Astrocyte (in vitro differentiated cells and primary cell): ENCODE results near the gene MYBPHL. TPM values are rescaled to one million over a fixed set of nuclear protein-coding genes. Genes with fewer than 3 reads are reported as not detected.

Experiments used
- DNase-seq: peaks from one replicate; pipeline ENCODE4 v3.0.0-alpha.2; 2010; ENCODE audit warnings: low read depth
- FAIRE-seq: peaks from 2 replicates; lab custom pipeline; 2011; peaks lifted over from hg19 to GRCh38; lab: Jason Lieb, UNC
- H2AFZ ChIP-seq: 2 replicates; pipeline ENCODE4 v1.6.0; 2012; ENCODE audit warnings: low read depth, low read length, inconsistent platforms
- H3K27ac ChIP-seq: 2 replicates; pipeline ENCODE4 v1.5.1; 2011; ENCODE audit warnings: low read depth, low read length, inconsistent platforms
- H3K27me3 ChIP-seq: 2 replicates; pipeline ENCODE4 v1.6.0; 2011; ENCODE audit warnings: low read length, inconsistent platforms; ENCODE audit not compliant: insufficient read depth
- H3K36me3 ChIP-seq: 2 replicates; pipeline ENCODE4 v1.5.1; 2011; ENCODE audit warnings: low read length, inconsistent platforms; ENCODE audit not compliant: insufficient read depth
- H3K4me1 ChIP-seq: 2 replicates; pipeline ENCODE4 v1.5.1; 2011; ENCODE audit warnings: low read length, inconsistent platforms; ENCODE audit not compliant: insufficient read depth
- H3K4me2 ChIP-seq: 2 replicates; pipeline ENCODE4 v1.6.0; 2012; ENCODE audit warnings: low read length, inconsistent platforms
- H3K4me3 ChIP-seq: 2 replicates; pipeline ENCODE4 v1.5.1; 2011; ENCODE audit warnings: low read depth, mild to moderate bottlenecking, low read length, inconsistent platforms; ENCODE audit not compliant: insufficient read depth
- H3K79me2 ChIP-seq: 2 replicates; pipeline ENCODE4 v1.6.0; 2012; ENCODE audit warnings: mild to moderate bottlenecking, low read length, inconsistent platforms; ENCODE audit not compliant: insufficient read depth
- H3K9ac ChIP-seq: 2 replicates; pipeline ENCODE4 v1.6.0; 2012; ENCODE audit warnings: mild to moderate bottlenecking, low read length, inconsistent platforms
- H3K9me3 ChIP-seq: 2 replicates; pipeline ENCODE4 v1.5.1; 2012; ENCODE audit warnings: low read depth, mild to moderate bottlenecking, low read length, inconsistent platforms; ENCODE audit not compliant: insufficient read depth
- H4K20me1 ChIP-seq: 2 replicates; pipeline ENCODE4 v1.6.0; 2012; ENCODE audit warnings: low read length, inconsistent platforms; ENCODE audit not compliant: insufficient read depth
- H3K27ac Mint-ChIP-seq: one replicate; pipeline ENCODE4 v1.8.0; 2021; ENCODE audit warnings: mild to moderate bottlenecking, mixed read lengths; ENCODE audit not compliant: unreplicated experiment
- H3K27me3 Mint-ChIP-seq: one replicate; pipeline ENCODE4 v1.8.0; 2021; ENCODE audit warnings: low read depth, mixed read lengths; ENCODE audit not compliant: unreplicated experiment
- H3K36me3 Mint-ChIP-seq: one replicate; pipeline ENCODE4 v1.8.0; 2021; ENCODE audit warnings: low read depth, mixed read lengths; ENCODE audit not compliant: unreplicated experiment
- H3K4me1 Mint-ChIP-seq: one replicate; pipeline ENCODE4 v1.8.0; 2021; ENCODE audit warnings: low read depth, mixed read lengths; ENCODE audit not compliant: unreplicated experiment
- H3K4me3 Mint-ChIP-seq: one replicate; pipeline ENCODE4 v1.8.0; 2021; ENCODE audit warnings: mild to moderate bottlenecking, moderate library complexity, mixed read lengths; ENCODE audit not compliant: unreplicated experiment
- H3K9me3 Mint-ChIP-seq: one replicate; pipeline ENCODE4 v1.8.0; 2021; ENCODE audit warnings: mild to moderate bottlenecking, mixed read lengths; ENCODE audit not compliant: unreplicated experiment
- EZH2 ChIP-seq: IDR thresholded peaks from 2 replicates; pipeline ENCODE4 v1.6.1; 2012; ENCODE audit warnings: mild to moderate bottlenecking, low read length, inconsistent platforms; ENCODE audit not compliant: insufficient read depth
- total RNA-seq: library from RNA; stranded (reverse); gene quantifications from 2 replicates; pipeline ENCODE4 v1.2.1, GENCODE V29; 2021
- TF ChIP-seq, protein P1 (sequence below): IDR thresholded peaks from 2 replicates; pipeline ENCODE4 v1.5.1; 2011; ENCODE audit warnings: low read depth, mild to moderate bottlenecking, inconsistent platforms, low read length, moderate library complexity; ENCODE audit not compliant: insufficient read depth

Gene MYBPHL
- total RNA-seq, 1 donor from 2014 or later: not detected

DNA sequence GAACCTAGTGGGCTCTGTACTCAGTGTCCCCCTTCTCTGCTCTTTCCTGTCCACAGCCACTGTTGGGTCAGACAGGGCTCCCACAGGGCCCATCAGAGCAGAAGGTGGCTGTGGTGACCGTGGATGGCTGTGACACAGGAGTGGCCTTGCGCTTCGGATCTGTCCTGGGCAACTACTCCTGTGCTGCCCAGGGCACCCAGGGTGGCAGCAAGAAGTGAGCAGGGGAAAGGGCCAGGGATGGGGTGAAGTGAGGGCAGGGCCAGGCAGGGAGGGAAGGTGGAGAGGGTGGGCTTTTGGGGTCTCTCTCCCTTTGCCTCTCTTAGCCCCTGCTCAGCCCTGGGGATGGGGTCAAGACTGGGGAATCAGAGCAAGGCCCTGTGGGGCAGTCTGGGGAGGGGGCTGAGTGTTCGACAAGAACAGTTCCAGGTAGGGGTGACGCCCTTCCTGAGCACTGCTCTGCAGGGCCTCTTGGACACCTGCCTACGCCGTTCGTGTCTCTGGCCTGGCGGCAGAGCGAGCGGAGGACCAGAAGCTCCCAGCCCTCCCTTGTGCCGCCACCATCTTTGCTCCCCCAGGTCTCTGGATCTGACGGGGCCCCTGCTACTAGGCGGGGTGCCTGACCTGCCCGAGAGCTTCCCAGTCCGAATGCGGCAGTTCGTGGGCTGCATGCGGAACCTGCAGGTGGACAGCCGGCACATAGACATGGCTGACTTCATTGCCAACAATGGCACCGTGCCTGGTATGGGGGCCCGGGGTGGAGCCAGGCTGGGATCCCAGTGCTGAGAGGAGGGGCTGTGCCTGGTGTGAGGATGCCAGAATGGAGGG lies 44.4 kb downstream of the MYBPHL start:
- Histone ChIP-seq H3K9ac (no peak overlapping the region), H3K27me3 (no peaks in the 10 kb centered on the region), H3K79me2 (no peaks in the 10 kb centered on the region), H4K20me1 (no peaks in the 10 kb centered on the region), H3K4me2 (no peak overlapping the region), H3K36me3 (no peaks in the 10 kb centered on the region), H3K27ac (no peak overlapping the region), H3K4me3 (no peak overlapping the region), H3K4me1 (peaks cover 9% of the 10 kb centered on the region), H3K9me3 (no peaks in the 10 kb centered on the region), H2AFZ (no peak overlapping the region)
- TF ChIP-seq EZH2: no peak
- TF ChIP-seq, protein P1, sequence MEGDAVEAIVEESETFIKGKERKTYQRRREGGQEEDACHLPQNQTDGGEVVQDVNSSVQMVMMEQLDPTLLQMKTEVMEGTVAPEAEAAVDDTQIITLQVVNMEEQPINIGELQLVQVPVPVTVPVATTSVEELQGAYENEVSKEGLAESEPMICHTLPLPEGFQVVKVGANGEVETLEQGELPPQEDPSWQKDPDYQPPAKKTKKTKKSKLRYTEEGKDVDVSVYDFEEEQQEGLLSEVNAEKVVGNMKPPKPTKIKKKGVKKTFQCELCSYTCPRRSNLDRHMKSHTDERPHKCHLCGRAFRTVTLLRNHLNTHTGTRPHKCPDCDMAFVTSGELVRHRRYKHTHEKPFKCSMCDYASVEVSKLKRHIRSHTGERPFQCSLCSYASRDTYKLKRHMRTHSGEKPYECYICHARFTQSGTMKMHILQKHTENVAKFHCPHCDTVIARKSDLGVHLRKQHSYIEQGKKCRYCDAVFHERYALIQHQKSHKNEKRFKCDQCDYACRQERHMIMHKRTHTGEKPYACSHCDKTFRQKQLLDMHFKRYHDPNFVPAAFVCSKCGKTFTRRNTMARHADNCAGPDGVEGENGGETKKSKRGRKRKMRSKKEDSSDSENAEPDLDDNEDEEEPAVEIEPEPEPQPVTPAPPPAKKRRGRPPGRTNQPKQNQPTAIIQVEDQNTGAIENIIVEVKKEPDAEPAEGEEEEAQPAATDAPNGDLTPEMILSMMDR: no peak
- Mint-ChIP-seq H3K36me3 (peaks cover 3% of the 10 kb centered on the region), H3K4me3 (no peak overlapping the region), H3K27ac (no peak overlapping the region), H3K4me1 (peaks cover 3% of the 10 kb centered on the region), H3K9me3 (no peaks in the 10 kb centered on the region), H3K27me3 (peaks cover 2% of the 10 kb centered on the region)
- no peak for DNase-seq
- no peak for FAIRE-seq

DNA sequence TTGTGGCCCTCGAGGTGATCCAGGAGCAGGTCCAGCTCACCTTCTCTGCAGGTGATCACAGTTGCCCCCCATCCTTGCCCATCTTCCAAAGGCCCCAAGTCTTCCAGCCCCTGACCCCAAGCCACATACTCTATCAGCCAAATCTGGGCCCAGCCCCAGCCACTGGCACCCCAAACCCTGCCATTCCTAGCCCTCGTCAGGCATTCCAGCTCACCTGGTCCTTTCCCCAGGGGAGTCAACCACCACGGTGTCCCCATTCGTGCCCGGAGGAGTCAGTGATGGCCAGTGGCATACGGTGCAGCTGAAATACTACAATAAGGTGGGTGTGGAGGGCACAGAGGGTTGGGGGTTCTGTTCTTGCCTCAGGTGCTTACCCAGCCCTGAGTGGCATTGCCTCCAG lies 45.2 kb downstream of the MYBPHL start:
- Histone ChIP-seq H2AFZ (no peak overlapping the region), H3K4me1 (peaks cover 4% of the 10 kb centered on the region), H3K9ac (no peak overlapping the region), H3K27ac (no peak overlapping the region), H3K79me2 (no peaks in the 10 kb centered on the region), H4K20me1 (no peaks in the 10 kb centered on the region), H3K27me3 (no peaks in the 10 kb centered on the region), H3K9me3 (no peaks in the 10 kb centered on the region), H3K36me3 (no peaks in the 10 kb centered on the region), H3K4me3 (no peak overlapping the region), H3K4me2 (no peak overlapping the region)
- Mint-ChIP-seq H3K4me1 (peaks cover 6% of the 10 kb centered on the region), H3K9me3 (no peaks in the 10 kb centered on the region), H3K36me3 (peaks cover 2% of the 10 kb centered on the region), H3K27me3 (peaks cover 2% of the 10 kb centered on the region), H3K27ac (no peak overlapping the region), H3K4me3 (no peak overlapping the region)
- no peak for DNase-seq
- TF ChIP-seq, protein P1: no peak
- no peak for TF ChIP-seq EZH2
- FAIRE-seq: no peak

DNA sequence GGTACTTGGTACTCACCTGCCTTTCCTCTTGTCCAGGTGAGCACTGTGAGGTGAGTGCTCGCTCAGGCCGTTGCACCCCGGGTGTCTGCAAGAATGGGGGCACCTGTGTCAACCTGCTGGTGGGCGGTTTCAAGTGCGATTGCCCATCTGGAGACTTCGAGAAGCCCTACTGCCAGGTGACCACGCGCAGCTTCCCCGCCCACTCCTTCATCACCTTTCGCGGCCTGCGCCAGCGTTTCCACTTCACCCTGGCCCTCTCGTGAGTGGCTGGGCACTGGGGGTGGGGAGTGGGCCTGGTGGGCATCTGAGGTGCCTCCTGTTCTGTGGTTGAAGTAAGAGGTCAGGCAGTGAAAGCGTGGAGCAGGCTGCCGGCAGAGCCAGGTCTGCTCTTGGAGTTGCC lies 45.8 kb downstream of the MYBPHL start:
- DNase-seq: no peak
- Mint-ChIP-seq H3K36me3 (peaks cover 2% of the 10 kb centered on the region), H3K4me1 (peaks cover 6% of the 10 kb centered on the region), H3K27me3 (peaks cover 2% of the 10 kb centered on the region), H3K4me3 (no peak overlapping the region), H3K9me3 (no peaks in the 10 kb centered on the region), H3K27ac (no peak overlapping the region)
- Histone ChIP-seq H3K9ac (no peak overlapping the region), H3K9me3 (no peaks in the 10 kb centered on the region), H3K27ac (no peak overlapping the region), H4K20me1 (no peaks in the 10 kb centered on the region), H3K27me3 (no peaks in the 10 kb centered on the region), H3K4me1 (peaks cover 4% of the 10 kb centered on the region), H3K4me2 (no peak overlapping the region), H3K36me3 (no peaks in the 10 kb centered on the region), H3K4me3 (no peak overlapping the region), H2AFZ (no peak overlapping the region), H3K79me2 (peaks cover 2% of the 10 kb centered on the region)
- TF ChIP-seq EZH2: no peak
- TF ChIP-seq, protein P1: no peak
- FAIRE-seq: no peak
